Body of pancreas (tissue), 4 donors: ENCODE data around the gene CLCA2. TPM values are rescaled to one million over a fixed set of nuclear protein-coding genes. Genes with fewer than 3 reads are reported as not detected.

Experiments
- ATAC-seq: fragments of 150-250 bp; one replicate; pipeline ENCODE4 v1.9.1; 2016
- DNase-seq, 4 donors: peaks; one replicate each; pipeline ENCODE4 v3.0.0-alpha.2; 2019
- H3K27ac ChIP-seq, 4 donors: fragments of 200-600 bp; sonication (generic); 1 replicate in 3 of 4; 2 replicates in 1 of 4; pipeline versions ENCODE4 v1.5.1 to v1.6.1; 2016 to 2019; ENCODE audit warnings: mild to moderate bottlenecking in 1 of 4, mixed read lengths in 1 of 4, moderate library complexity in 1 of 4
- H3K27me3 ChIP-seq, 2 donors: fragments of 200-600 bp; sonication (generic); one replicate each; pipeline ENCODE4 v1.6.0; 2016; ENCODE audit warnings: mild to moderate bottlenecking in 1 of 2
- H3K36me3 ChIP-seq, 2 donors: fragments of 200-600 bp; sonication (generic); replicated peaks in 1 of 2; 2 replicates each; pipeline ENCODE4 v1.5.1; 2016; ENCODE audit warnings: low read depth in 2 of 2; ENCODE audit not compliant: insufficient read depth in 1 of 2
- H3K4me1 ChIP-seq: fragments of 200-600 bp; sonication (generic); one replicate; pipeline ENCODE4 v1.6.0; 2016
- H3K4me3 ChIP-seq, 2 donors: fragments of 200-600 bp; sonication (generic); 1 replicate in 1 of 2; 2 replicates in 1 of 2; pipeline ENCODE4 v1.5.1; 2016 to 2019
- H3K9me3 ChIP-seq, 3 donors: fragments of 200-600 bp; sonication (generic); 1 replicate in 2 of 3; 2 replicates in 1 of 3; pipeline ENCODE4 v1.5.1; 2016
- POLR2A ChIP-seq, 3 donors: fragments of 450-650 bp; IDR thresholded peaks; one replicate each; pipeline ENCODE4 v1.6.1; 2016; ENCODE audit warnings: antibody characterized with exemption in 3 of 3, mild to moderate bottlenecking in 2 of 3
- WGBS, 2 donors: methylation state at CpG; one replicate each; pipeline ENCODE4 v1.1.5; 2017; 5-methylcytosine and 5-hydroxymethylcytosine counted together
- intact Hi-C: fragments of 100-400 bp; cut with DNase I; formaldehyde crosslinking; loops from one replicate; pipeline ENCODE4 v1.15.1; 2023
- total RNA-seq, 2 donors: library from RNA; depleted of rRNA; stranded (reverse); fragments of >200 nt; gene quantifications; one replicate each; pipeline ENCODE4 v1.1.0, GENCODE V29; 2016
- TF ChIP-seq, protein P1 (sequence below), 7 experiments: fragments of 450-650 bp in 4 of 7; fragments of 200-600 bp in 3 of 7; sonication (generic) in 3 of 7; IDR thresholded peaks; one replicate each; pipeline ENCODE4 v1.5.1; 2016 to 2019; ENCODE audit warnings: antibody characterized with exemption in 7 of 7

CLCA2 gene
- total RNA-seq, 2 donors from 2014 or later, result not detected

DNA sequence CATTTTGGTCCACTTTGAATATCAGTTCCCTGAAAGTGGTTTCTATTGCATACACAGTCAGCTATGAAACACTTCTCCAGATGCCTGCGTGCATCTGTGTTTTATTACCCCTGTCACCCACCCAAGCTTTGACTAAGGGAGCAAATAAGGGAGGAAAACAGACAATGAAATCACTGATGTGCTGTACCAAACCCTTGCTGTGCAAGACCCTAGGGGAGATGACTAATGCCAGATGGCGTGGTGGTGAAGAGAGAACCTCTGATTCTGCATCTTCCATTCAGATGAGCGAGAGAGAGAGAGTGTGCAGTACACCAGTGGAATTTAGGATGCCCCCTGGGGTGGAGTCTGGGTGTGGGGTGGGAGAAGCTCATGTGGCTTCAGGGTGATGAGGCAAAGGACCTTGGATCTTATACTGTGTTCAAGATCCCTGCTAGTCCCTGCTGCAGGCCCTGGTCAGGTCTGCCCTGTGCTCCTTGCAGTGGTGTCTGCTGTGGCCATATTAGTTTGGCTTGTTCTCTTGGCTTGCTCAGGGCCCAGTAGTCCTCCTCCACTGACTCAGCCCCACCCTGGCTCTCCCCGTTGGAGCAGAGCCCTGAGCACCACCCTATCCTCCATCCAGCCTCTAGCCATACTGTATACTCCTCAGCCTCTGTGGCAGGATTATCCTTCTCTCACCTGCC is 63.3 kb downstream of the CLCA2 start:
- 72 to 76% methylated on average over 4 of the region's 4 CpGs for WGBS, 2 donors
- TF ChIP-seq POLR2A (IDR thresholded peaks at IDR 0.05), result no peak
- TF ChIP-seq, protein P1, sequence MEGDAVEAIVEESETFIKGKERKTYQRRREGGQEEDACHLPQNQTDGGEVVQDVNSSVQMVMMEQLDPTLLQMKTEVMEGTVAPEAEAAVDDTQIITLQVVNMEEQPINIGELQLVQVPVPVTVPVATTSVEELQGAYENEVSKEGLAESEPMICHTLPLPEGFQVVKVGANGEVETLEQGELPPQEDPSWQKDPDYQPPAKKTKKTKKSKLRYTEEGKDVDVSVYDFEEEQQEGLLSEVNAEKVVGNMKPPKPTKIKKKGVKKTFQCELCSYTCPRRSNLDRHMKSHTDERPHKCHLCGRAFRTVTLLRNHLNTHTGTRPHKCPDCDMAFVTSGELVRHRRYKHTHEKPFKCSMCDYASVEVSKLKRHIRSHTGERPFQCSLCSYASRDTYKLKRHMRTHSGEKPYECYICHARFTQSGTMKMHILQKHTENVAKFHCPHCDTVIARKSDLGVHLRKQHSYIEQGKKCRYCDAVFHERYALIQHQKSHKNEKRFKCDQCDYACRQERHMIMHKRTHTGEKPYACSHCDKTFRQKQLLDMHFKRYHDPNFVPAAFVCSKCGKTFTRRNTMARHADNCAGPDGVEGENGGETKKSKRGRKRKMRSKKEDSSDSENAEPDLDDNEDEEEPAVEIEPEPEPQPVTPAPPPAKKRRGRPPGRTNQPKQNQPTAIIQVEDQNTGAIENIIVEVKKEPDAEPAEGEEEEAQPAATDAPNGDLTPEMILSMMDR (IDR thresholded peaks at IDR 0.05), result no peak
- ATAC-seq (peak; percentile 12), DNase-seq (peak in 1 of 4 donors; percentile 13)
- H3K27ac ChIP-seq, result no peak overlapping the region
- H3K9me3 ChIP-seq, result no peaks in the 10 kb centered on the region
- no peaks in the 10 kb centered on the region for H3K4me1 ChIP-seq
- H3K4me3 ChIP-seq, result no peak overlapping the region
- intact Hi-C loops, result no loop called here
- no peaks in the 10 kb centered on the region for H3K36me3 ChIP-seq
- H3K27me3 ChIP-seq, result no peaks in the 10 kb centered on the region

DNA sequence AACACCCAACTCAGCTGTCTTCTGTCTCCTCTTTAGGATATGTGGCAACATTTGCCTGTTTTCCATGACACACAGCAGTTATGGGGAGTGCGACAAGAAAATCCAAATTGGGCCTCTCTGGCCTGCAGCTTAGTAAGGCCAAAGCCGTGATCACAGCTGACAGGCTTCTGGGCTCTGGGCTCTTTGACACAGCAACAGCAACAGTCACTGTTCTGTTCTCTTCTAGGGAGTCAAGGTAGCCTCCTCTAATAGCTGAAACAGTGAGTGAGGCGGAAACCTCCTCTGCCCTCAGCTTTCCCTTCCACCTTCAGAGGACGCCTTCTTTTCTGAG is 63.8 kb downstream of the CLCA2 start:
- no peak for ATAC-seq

DNA sequence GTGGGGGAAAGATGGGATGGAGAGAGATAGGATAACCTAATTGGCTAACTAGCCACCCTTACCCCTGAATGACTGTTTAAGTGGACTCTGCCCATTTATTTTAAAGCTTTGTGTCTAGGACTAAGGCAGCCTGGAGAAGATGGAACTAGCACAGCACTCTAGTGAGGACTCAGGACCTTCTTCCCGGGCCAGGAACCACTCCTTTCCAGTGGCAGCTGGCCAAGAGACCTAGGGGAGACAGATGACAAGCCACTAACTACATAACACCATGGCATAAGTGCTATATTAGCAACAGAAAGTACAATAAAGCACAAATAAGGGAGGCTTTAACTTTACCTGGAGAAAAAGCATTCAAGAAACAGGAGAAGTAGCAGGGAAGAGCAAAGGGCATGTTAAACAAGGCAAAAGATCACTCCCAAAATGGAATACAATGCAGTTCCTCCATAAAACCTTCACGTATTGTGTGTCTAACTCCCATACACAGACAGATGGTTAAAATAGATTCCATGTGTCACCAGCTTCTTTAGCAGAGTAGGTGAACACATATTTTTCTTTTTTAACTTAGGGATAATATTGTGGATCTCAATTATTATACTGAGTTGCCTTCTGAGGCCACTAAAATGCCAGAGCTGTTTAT is 65.4 kb downstream of the CLCA2 start:
- H3K4me3 ChIP-seq, result no peak overlapping the region
- H3K9me3 ChIP-seq, result no peaks in the 10 kb centered on the region
- no peaks in the 10 kb centered on the region for H3K27me3 ChIP-seq
- 61 to 62% methylated on average over 2 of the region's 2 CpGs for WGBS, 2 donors
- H3K4me1 ChIP-seq, result no peaks in the 10 kb centered on the region
- intact Hi-C loops, result no loop called here
- no peak overlapping the region for H3K27ac ChIP-seq
- DNase-seq (no peak), ATAC-seq (no peak)
- TF ChIP-seq, protein P1 (IDR thresholded peaks at IDR 0.05), result no peak
- no peak for TF ChIP-seq POLR2A (IDR thresholded peaks at IDR 0.05)
- H3K36me3 ChIP-seq, result no peaks in the 10 kb centered on the region

More for the DNA sequence above, 63.8 kb downstream of the CLCA2 start:
- H3K27ac ChIP-seq, result no peak overlapping the region
- no peaks in the 10 kb centered on the region for H3K27me3 ChIP-seq
- no peak overlapping the region for H3K4me3 ChIP-seq
- DNase-seq, result no peak
- no peak for TF ChIP-seq POLR2A (IDR thresholded peaks at IDR 0.05)
- TF ChIP-seq, protein P1 (IDR thresholded peaks at IDR 0.05), result no peak
- H3K9me3 ChIP-seq, result no peaks in the 10 kb centered on the region
- intact Hi-C loops, result no loop called here
- H3K36me3 ChIP-seq, result no peaks in the 10 kb centered on the region
- no peaks in the 10 kb centered on the region for H3K4me1 ChIP-seq
- WGBS, 2 donors, result 88 to 95% methylated on average over 3 to 4 of the region's 4 CpGs

DNA sequence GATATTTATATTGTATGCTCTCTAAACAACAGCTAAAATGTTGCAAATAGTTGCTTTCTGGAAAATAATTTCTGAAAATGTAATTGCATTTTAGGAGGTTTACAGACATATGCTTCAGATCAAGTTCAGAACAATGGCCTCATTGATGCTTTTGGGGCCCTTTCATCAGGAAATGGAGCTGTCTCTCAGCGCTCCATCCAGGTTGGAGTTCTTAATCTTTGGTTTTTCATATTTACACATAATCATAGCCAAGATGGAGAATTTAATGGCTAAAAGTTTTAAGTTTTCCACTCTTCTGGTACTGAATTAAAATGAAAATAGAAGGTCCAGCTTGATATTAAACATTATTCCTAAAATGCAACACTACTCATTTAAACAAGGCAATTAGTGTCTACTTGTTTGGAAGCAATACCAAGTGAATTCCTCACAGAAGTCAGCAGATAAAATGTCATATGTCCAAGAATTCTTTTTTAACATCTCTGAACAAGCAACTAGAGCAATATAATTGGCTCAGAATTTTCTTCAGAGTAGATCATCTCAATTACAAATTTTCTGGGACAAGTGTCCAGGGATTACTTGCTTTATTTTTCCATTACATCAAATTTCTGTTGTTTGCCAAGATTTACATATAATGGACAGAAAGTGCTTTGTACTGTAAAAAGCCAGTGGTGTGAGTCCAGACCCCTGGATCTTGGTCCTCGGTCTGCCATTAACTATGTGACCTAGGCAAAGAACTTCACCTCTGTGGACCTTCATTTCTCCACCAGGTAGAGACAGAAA is 67.4 kb downstream of the CLCA2 start:
- no peaks in the 10 kb centered on the region for H3K9me3 ChIP-seq
- no peaks in the 10 kb centered on the region for H3K36me3 ChIP-seq
- DNase-seq (no peak), ATAC-seq (no peak)
- intact Hi-C loops, result no loop called here
- no peaks in the 10 kb centered on the region for H3K4me1 ChIP-seq
- WGBS, 2 donors, result 91 to 93% methylated on average over 2 of the region's 2 CpGs
- no peak for TF ChIP-seq POLR2A (IDR thresholded peaks at IDR 0.05)
- H3K27me3 ChIP-seq, result no peaks in the 10 kb centered on the region
- H3K4me3 ChIP-seq, result no peak overlapping the region
- H3K27ac ChIP-seq, result no peak overlapping the region

DNA sequence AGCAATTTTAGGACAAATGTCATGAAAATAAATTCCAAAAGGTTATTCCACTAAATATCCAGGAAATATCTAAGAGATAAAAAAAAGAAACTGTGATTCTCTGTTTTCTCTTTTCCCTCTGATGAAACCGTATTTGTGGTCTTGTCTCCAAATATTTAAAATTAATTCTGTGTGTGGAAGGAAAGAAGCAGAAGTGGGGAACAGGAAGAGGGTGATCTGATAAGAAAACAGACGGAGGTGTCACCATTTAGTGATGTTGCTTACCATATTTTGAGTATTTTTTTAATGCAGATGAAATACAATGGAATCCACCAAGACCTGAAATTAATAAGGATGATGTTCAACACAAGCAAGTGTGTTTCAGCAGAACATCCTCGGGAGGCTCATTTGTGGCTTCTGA is 74.3 kb downstream of the CLCA2 start:
- no peaks in the 10 kb centered on the region for H3K36me3 ChIP-seq
- ATAC-seq (no peak), DNase-seq (no peak)
- no peaks in the 10 kb centered on the region for H3K9me3 ChIP-seq
- H3K4me3 ChIP-seq, result no peak overlapping the region
- WGBS, 2 donors, result 42 to 44% methylated on average over 3 of the region's 3 CpGs
- intact Hi-C loops, result no loop called here
- TF ChIP-seq, protein P1 (IDR thresholded peaks at IDR 0.05), result no peak
- no peak for TF ChIP-seq POLR2A (IDR thresholded peaks at IDR 0.05)
- peaks cover 7% of the 10 kb centered on the region for H3K4me1 ChIP-seq
- H3K27me3 ChIP-seq, result no peaks in the 10 kb centered on the region
- no peak overlapping the region for H3K27ac ChIP-seq
